Small intestine (tissue), 16 donors: Measurements from ENCODE around the gene ACOT7. TPM values are rescaled to one million over a fixed set of nuclear protein-coding genes. Genes with fewer than 3 reads are reported as not detected.
"Not testable (repeated sequence)": the region's sequence is repeated elsewhere in the genome, so short reads cannot be mapped to it uniquely, and the experiment has no call there.

Experiments used
- DNase-seq, 2 donors: peaks; one replicate each; pipeline versions ENCODE4 v3.0.0 to v3.0.0-alpha.2; 2013
- FAIRE-seq: peaks from 2 replicates; lab custom pipeline; 2012; peaks lifted over from hg19 to GRCh38; lab: Jason Lieb, UNC
- H3K27ac ChIP-seq, 3 donors: one replicate each; pipeline ENCODE4 v1.5.1; 2013; ENCODE audit warnings: low read length in 2 of 3, mild to moderate bottlenecking in 2 of 3, control low read depth in 1 of 3, inconsistent platforms in 1 of 3, low read depth in 1 of 3, moderate library complexity in 1 of 3
- H3K27me3 ChIP-seq, 3 donors: one replicate each; pipeline ENCODE4 v1.6.1; 2013; ENCODE audit warnings: low read length in 3 of 3, inconsistent platforms in 1 of 3; ENCODE audit not compliant: control insufficient read depth in 3 of 3, insufficient read depth in 3 of 3
- H3K36me3 ChIP-seq, 3 donors: one replicate each; pipeline ENCODE4 v1.6.1; 2013; ENCODE audit warnings: low read length in 3 of 3, inconsistent platforms in 1 of 3, low read depth in 1 of 3, mild to moderate bottlenecking in 1 of 3, moderate library complexity in 1 of 3; ENCODE audit not compliant: control insufficient read depth in 3 of 3, insufficient read depth in 2 of 3
- H3K4me1 ChIP-seq, 3 donors: one replicate each; pipeline ENCODE4 v1.6.1; 2013; ENCODE audit warnings: low read length in 2 of 3, inconsistent platforms in 1 of 3, low read depth in 1 of 3, mild to moderate bottlenecking in 1 of 3, moderate library complexity in 1 of 3; ENCODE audit not compliant: control insufficient read depth in 3 of 3, insufficient read depth in 2 of 3
- H3K4me3 ChIP-seq, 3 donors: one replicate each; pipeline ENCODE4 v1.5.1; 2013; ENCODE audit warnings: low read length in 3 of 3, control low read depth in 1 of 3, inconsistent platforms in 1 of 3, low read depth in 1 of 3, mild to moderate bottlenecking in 1 of 3, moderate library complexity in 1 of 3
- H3K9me3 ChIP-seq, 2 donors: one replicate each; pipeline ENCODE4 v1.6.1; 2013; ENCODE audit warnings: low read depth in 1 of 2, low read length in 1 of 2; ENCODE audit not compliant: control insufficient read depth in 2 of 2, insufficient read depth in 1 of 2
- WGBS, 3 donors: extraction: QIAGEN DNeasy Blood & Tissue Kit; methylation state at CpG; one replicate each; pipeline ENCODE4 v1.1.7; 2013; 5-methylcytosine and 5-hydroxymethylcytosine counted together
- long read RNA-seq, 10 donors: transcript quantifications; one replicate each; lab custom pipeline, GENCODE V29; 2026
- polyA plus RNA-seq, 4 donors: library from polyadenylated mRNA; stranded (reverse) in 3 of 4; unstranded in 1 of 4; fragments of 200-250 nt in 3 of 4; fragments of 120-200 nt in 1 of 4; gene quantifications; one replicate each; pipeline versions ENCODE4 v1.2.1 to v1.2.3, GENCODE V29; 2013
- donor health status: healthy with polysubstance abuse.
- donor health status: control.
- donor health status: control.
- donor health status: Bipolar disorder and iron deficiency.
- donor health status: healthy.

The ACOT7 gene, protein sequence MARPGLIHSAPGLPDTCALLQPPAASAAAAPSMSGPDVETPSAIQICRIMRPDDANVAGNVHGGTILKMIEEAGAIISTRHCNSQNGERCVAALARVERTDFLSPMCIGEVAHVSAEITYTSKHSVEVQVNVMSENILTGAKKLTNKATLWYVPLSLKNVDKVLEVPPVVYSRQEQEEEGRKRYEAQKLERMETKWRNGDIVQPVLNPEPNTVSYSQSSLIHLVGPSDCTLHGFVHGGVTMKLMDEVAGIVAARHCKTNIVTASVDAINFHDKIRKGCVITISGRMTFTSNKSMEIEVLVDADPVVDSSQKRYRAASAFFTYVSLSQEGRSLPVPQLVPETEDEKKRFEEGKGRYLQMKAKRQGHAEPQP
- 10 to 100 TPM; 20.3 to 93.8 (median 73.7) TPM for polyA plus RNA-seq
- long read RNA-seq, donor 1, result 0 reads
- long read RNA-seq, donor 2, partial matches to known transcripts, result 17 of 27 reads
- long read RNA-seq, donor 2, other reads (novel, unspliced or antisense), result 8 of 27 reads
- long read RNA-seq, donor 3, partial matches to known transcripts, result 0 of 3 reads
- long read RNA-seq, donor 3, other reads (novel, unspliced or antisense), result 0 of 3 reads
- long read RNA-seq, donor 4, result 0 reads
- long read RNA-seq, donor 5, result 0 reads
- long read RNA-seq, donor 6, partial matches to known transcripts, result 0 of 4 reads
- long read RNA-seq, donor 6, other reads (novel, unspliced or antisense), result 0 of 4 reads
- long read RNA-seq, donor 7, result 0 reads
- long read RNA-seq, donor 8, result 0 reads
- long read RNA-seq, donor 9, result 0 reads
- long read RNA-seq, donor 10, transcript ACOT7-210 (9 exons, 1,403 nt), result major isoform, 11 of 19 reads
- long read RNA-seq, donor 10, partial matches to known transcripts, result 0 of 19 reads
- long read RNA-seq, donor 10, other reads (novel, unspliced or antisense), result 5 of 19 reads

DNA sequence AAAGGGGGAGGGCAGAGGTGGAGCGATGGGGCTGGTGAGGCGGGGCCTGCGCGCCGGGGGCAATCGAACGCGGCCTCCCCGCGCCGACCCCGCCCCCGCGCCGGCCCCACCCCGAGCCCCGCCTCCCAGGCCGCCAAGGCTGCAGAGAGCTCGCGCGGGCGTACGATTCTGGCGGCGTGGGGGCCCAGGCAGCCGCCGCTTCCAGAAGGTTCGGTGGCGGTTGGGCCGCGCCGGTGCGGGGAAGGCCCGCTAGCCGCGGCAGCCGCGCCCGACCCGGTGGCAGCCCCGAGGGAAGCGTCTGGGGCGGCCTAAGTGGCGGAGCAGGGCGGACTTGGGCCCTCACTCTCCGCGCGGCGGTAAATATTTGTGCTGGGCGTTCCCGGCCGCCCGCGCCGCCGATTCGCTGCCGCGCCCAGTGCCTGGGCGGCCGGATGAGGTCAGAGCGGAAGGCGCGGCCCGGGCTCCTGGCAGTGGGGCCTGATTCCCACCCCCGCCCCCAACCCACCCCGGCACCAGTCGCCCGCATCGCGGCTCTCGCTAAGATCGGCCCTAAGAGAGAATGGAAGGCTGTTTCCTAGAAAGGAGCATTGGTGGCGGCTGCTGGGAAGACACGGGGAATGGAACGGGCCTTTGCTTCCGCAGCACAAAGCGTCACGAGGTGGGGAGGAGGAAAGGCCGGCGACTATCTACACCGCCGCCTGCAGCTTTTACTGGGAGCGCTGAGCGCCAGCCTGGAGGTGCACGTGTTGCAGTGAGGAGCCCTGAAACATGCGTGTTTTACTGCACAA is at the start of gene ACOT7:
Gene ACOT7, minus strand, starts transcription at position 368 of the 788 bp plus-strand sequence. CDS start 368 bp downstream, outside the sequence.
- H3K27ac ChIP-seq, result peak within 1 kb of the TSS; percentile 83 to 99 (median 98)
- no peak for FAIRE-seq
- no peaks in the 10 kb centered on the region for H3K27me3 ChIP-seq

GRCh38 chr1:6441586-6441985 is 48.0 kb upstream of the ACOT7 start:
- peaks cover 0 to 21% (median 0%) of the 10 kb centered on the region in 3 donors for H3K4me1 ChIP-seq
- WGBS, 3 donors, result 77 to 91% (median 90%) methylated on average over 7 of the region's 7 CpGs

More for the DNA sequence above, at the start of gene ACOT7:
- no peaks in the 10 kb centered on the region for H3K36me3 ChIP-seq
- peaks cover 2 to 11% (median 3%) of the 10 kb centered on the region in 3 donors for H3K4me1 ChIP-seq
- WGBS, 3 donors, result 0% methylated on average over 45 to 87 of the region's 87 CpGs
- peak; percentile 94 to 98 for DNase-seq
- peak within 1 kb of the TSS; percentile 43 to 83 (median 70) for H3K4me3 ChIP-seq
- no peaks in the 10 kb centered on the region for H3K9me3 ChIP-seq

DNA sequence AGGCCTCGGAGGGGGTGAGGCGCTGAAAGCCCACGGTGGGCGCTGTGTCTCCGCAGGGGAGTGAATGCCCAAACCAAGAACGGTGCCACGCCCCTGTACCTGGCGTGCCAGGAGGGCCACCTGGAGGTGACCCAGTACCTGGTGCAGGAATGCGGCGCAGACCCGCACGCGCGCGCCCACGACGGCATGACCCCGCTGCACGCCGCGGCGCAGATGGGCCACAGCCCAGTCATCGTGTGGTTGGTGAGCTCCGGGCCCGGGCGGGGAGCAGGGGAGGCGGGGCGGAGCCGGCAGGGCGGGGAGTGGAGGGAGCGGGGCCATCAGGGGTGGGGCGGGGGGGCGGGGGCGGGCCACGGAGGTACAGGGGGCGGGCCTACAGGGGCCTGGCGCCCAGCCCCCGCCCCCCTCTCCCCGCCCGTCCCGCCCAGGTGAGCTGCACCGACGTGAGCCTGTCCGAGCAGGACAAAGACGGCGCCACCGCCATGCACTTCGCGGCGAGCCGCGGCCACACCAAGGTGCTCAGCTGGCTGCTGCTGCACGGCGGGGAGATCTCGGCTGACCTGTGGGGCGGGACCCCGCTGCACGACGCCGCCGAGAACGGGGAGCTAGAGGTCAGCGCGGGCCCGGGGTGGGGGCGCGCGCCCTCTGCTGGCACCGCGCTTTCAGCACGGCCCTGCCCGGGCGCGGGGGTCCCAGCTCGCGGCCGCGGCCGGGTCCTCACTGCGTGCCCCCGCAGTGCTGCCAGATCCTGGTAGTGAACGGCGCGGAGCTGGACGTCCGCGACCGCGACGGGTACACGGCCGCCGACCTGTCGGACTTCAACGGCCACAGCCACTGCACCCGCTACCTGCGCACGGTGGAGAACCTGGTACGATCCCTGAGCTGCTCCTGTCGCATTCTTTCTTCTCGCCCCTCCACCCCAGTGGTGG is 46.9 kb upstream of the ACOT7 start:
- peak; percentile 83 to 84 for DNase-seq
- no peaks in the 10 kb centered on the region for H3K36me3 ChIP-seq
- peak overlapping the region in 1 of 3 donors; percentile 30 for H3K4me3 ChIP-seq
- FAIRE-seq, result no peak
- 6 to 19% (median 12%) methylated on average over 42 to 101 of the region's 101 CpGs for WGBS, 3 donors
- H3K27ac ChIP-seq, result no peak overlapping the region
- H3K4me1 ChIP-seq, result peaks cover 0 to 13% (median 0%) of the 10 kb centered on the region in 3 donors
- peaks cover 0 to 11% (median 6%) of the 10 kb centered on the region in 3 donors for H3K27me3 ChIP-seq
- no peaks in the 10 kb centered on the region for H3K9me3 ChIP-seq

More at GRCh38 chr1:6441586-6441985, 48.0 kb upstream of the ACOT7 start:
- no peak for FAIRE-seq
- Histone ChIP-seq H3K27ac (no peak overlapping the region), H3K36me3 (no peaks in the 10 kb centered on the region), H3K27me3 (peaks cover 0 to 11% (median 10%) of the 10 kb centered on the region in 3 donors), H3K4me3 (no peak overlapping the region), H3K9me3 (no peaks in the 10 kb centered on the region)
- no peak for DNase-seq

GRCh38 chr1:6438047-6438525 is 44.5 kb upstream of the ACOT7 start:
- FAIRE-seq, result no peak

GRCh38 chr1:6437012-6437700 is 43.6 kb upstream of the ACOT7 start:
- H3K36me3 ChIP-seq, H3K9me3 ChIP-seq, H3K4me3 ChIP-seq, H3K4me1 ChIP-seq, H3K27ac ChIP-seq, FAIRE-seq: not testable (repeated sequence)
- DNase-seq, result peak in 1 of 2 donors; percentile 36
- 21 to 60% (median 39%) methylated on average over 22 of the region's 22 CpGs for WGBS, 3 donors
- H3K27me3 ChIP-seq, result peaks cover 0 to 11% (median 6%) of the 10 kb centered on the region in 3 donors

More at GRCh38 chr1:6438047-6438525, 44.5 kb upstream of the ACOT7 start:
- Histone ChIP-seq H3K27ac (no peak overlapping the region), H3K36me3 (no peaks in the 10 kb centered on the region), H3K9me3 (no peaks in the 10 kb centered on the region), H3K4me3 (no peak overlapping the region), H3K27me3 (peaks cover 0 to 11% (median 6%) of the 10 kb centered on the region in 3 donors), H3K4me1 (peaks cover 0 to 4% (median 0%) of the 10 kb centered on the region in 3 donors)
- WGBS, 3 donors, result 11 to 15% (median 12%) methylated on average over 4 to 5 of the region's 5 CpGs
- peak; percentile 57 to 67 for DNase-seq

GRCh38 chr1:6436277-6436676 is 42.7 kb upstream of the ACOT7 start:
- H3K4me1 ChIP-seq, H3K27ac ChIP-seq, DNase-seq, H3K36me3 ChIP-seq, H3K4me3 ChIP-seq, FAIRE-seq, H3K27me3 ChIP-seq, H3K9me3 ChIP-seq: not testable (repeated sequence)
- 51 to 75% (median 65%) methylated on average over 3 of the region's 3 CpGs for WGBS, 3 donors
